GM12801 (cell line): ENCODE measurements around the gene TRAP1.

Source experiments
- CTCF ChIP-seq: IDR thresholded peaks from one replicate; pipeline ENCODE4 v1.5.1; 2011; ENCODE audit warnings: control low read depth; ENCODE audit not compliant: insufficient read length; ENCODE audit errors: extremely low read depth

TRAP1 gene

DNA sequence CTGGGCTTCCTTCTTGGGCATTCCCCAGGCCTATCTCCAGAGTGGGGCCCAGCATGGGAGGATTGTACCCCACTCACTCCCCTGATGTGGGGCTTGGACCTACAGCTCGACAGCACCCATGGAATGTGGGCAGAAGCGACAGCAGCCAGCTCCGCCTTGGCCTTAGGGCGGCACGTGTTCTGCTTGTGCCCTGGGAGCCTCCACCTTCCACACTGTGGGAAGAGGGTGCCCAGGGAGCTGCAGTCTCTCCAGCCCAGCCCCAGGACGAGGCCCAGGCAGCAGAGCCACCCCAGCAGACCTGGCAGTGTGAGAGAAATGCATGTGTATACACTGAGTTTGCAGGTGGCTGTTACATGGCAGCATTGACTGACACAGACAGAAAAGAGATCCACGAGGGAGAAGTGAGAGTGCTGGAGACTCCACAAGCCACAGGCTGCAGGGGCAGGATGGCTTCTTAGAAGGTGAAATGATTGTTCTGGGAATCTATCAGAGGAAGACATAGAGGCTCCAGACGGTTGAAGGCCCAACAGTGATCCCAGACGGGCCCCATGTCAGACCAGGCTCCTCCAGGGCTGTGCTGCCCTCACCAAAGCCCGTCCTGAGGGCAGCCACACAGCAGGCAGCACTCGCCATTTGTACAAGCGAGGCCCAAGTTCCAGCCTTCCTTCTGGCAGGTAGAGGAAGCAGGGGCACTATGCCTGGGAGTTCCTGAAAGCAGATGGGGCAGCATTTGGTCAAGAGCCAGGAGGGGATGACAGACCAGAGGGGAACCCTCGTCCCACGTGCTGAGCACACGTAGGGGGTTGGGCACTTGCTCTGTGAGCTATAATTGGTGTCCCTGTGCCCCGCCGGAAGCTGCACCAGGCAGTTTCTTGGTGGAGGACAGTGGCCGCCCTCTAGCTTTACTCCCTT is 65.6 kb downstream of the TRAP1 start:
- no peak for TF ChIP-seq CTCF

- TF ChIP-seq CTCF: no peak
These were observed 66.6 kb downstream of the TRAP1 start for GRCh38 chr16:3650631-3651265.

GRCh38 chr16:3646348-3646920 is 70.9 kb downstream of the TRAP1 start:
- TF ChIP-seq CTCF: no peak

DNA sequence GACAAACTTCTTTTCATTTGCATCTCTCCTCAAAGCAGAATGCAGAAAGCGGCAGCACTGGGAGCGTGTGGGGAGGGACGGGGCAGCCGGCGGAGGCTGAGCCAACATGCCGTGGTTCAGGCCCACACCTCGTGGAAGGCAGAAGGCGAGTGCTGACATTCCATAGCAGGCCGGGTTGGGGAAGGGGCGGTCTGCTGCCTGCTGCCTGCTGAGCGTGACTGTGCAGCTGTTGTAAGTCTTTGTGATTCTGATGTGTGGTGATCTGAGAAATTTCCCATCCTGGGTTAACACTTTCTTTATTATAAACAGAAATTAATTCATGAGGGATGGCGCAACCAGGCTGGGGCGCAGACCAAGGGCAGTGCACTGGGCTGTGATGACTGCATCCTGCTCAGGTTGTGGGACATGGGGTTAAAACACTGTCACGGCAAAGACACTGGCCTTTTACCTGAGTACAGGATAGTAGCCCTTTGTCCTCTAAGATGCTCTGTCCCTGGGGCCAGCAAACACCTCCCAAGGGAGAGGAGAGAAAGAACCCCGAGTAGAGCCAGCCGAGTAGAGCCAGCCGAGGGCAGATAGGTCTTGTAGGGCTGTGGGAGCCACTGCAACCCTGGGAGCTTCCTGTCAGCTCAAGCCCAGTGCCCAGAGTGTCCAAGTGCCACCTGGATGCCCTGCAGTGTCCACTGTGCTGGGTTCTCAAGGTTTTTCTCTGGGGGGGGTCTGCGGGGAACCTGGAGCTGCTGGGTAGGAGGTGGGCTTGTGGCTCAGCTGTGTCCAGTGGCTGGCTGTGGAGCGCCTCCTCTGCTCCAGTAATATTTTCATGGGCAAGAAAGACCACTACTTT is 71.6 kb downstream of the TRAP1 start:
- TF ChIP-seq CTCF: no peak

- TF ChIP-seq CTCF: no peak
These were observed 72.2 kb downstream of the TRAP1 start for GRCh38 chr16:3645108-3645503.

DNA sequence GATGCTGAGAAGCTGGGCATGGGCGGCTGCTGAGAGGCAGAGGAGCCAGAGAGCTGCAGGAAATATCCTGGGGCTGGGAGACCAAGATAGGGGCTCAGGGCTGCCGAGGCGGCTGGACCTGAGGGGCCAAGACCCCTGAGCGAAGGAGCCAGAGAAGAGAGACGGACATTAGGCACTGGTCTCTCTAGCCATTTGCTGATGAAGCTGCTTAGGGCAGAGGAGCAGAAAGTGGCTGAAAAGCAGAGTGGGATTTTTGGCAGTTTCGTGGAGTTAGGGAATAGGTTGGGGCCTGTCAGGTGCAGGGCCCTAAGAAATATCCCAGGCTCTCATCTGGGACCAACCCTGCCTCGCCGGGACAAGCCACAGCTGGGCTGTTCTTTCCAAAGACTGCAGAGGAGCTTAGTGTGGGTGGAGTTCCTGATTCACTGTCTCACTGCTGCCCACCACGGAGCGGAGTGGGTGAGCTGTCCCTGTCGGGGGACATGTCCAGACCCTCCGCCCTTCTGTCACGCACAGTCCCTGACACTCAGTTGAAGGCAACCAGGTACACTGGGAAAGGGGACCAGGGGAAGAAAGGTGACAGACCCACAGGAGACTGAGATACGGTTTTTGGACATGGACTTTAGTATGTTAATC is 74.1 kb downstream of the TRAP1 start:
- TF ChIP-seq CTCF: no peak
